ENCODE data around the gene CYTH1.

CYTH1 gene

DNA sequence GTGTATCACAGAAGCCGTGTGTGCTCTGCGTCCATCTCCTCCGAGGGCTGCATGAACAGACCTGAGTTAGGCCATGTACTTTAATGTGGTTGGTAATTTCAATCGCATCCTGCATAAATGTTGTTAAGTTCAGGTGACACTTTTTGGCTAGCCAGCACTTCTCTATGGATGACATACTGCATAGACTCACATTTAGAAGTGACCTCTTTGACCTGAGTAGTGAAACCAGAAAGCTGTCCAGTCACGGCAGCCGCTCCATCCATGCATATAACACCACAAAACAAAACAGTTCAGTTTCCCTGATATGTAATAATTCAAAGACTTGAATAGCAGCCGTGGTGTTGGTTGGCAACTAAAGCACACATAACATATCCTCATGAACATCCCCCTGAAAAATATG lies 94.1 kb downstream of the CYTH1 start:
- Histone ChIP-seq H3K9me3 (ENCODE audit: control insufficient read depth, low read depth, low read length) (no peaks in the 10 kb centered on the region), H3K27me3 (ENCODE audit: control insufficient read depth, insufficient read depth, low read length) (no peaks in the 10 kb centered on the region), H3K4me3 (ENCODE audit: low read length) (no peak overlapping the region), H3K36me3 (ENCODE audit: control insufficient read depth, low read depth, low read length) (peaks cover 3% of the 10 kb centered on the region), H3K9ac (ENCODE audit: low read length) (no peak overlapping the region), H3K27ac (ENCODE audit: low read length) (no peak overlapping the region), H3K4me1 (ENCODE audit: control insufficient read depth, low read depth, low read length) (peaks cover 5% of the 10 kb centered on the region)

GRCh38 chr17:78687125-78687524 lies 94.9 kb downstream of the CYTH1 start:
- H3K9me3 ChIP-seq (ENCODE audit: control insufficient read depth, low read depth, low read length): no peaks in the 10 kb centered on the region
- peaks cover 5% of the 10 kb centered on the region for H3K4me1 ChIP-seq (ENCODE audit: control insufficient read depth, low read depth, low read length)
- H3K36me3 ChIP-seq (ENCODE audit: control insufficient read depth, low read depth, low read length): peaks cover 3% of the 10 kb centered on the region
- H3K27ac ChIP-seq (ENCODE audit: low read length): no peak overlapping the region
- no peak overlapping the region for H3K9ac ChIP-seq (ENCODE audit: low read length)
- no peak overlapping the region for H3K4me3 ChIP-seq (ENCODE audit: low read length)
- no peaks in the 10 kb centered on the region for H3K27me3 ChIP-seq (ENCODE audit: control insufficient read depth, insufficient read depth, low read length)

DNA sequence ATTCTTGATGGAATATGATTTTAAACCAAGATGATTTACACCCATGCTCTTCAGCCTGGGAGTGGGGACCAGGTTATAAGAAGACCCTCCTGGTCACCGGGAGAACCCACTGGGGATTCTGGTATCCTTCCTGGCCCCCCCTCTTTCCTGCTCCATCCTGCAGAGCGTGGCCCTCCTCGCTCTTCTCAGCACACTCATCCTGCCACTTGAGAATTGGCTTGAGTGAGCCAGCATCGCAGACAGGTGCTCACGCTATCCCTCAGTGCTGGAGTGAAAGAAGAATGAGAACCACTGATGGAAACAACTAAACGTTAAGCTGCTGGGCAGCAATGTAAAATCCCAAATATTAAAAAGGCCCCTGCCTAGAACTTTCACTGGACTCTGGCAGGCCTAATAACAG lies 98.0 kb downstream of the CYTH1 start:
- peaks cover 5% of the 10 kb centered on the region for H3K4me1 ChIP-seq (ENCODE audit: control insufficient read depth, low read depth, low read length)
- no peaks in the 10 kb centered on the region for H3K27me3 ChIP-seq (ENCODE audit: control insufficient read depth, insufficient read depth, low read length)
- H3K36me3 ChIP-seq (ENCODE audit: control insufficient read depth, low read depth, low read length): peaks cover 3% of the 10 kb centered on the region
- H3K4me3 ChIP-seq (ENCODE audit: low read length): no peak overlapping the region
- no peak overlapping the region for H3K27ac ChIP-seq (ENCODE audit: low read length)
- H3K9ac ChIP-seq (ENCODE audit: low read length): no peak overlapping the region
- H3K9me3 ChIP-seq (ENCODE audit: control insufficient read depth, low read depth, low read length): no peaks in the 10 kb centered on the region

DNA sequence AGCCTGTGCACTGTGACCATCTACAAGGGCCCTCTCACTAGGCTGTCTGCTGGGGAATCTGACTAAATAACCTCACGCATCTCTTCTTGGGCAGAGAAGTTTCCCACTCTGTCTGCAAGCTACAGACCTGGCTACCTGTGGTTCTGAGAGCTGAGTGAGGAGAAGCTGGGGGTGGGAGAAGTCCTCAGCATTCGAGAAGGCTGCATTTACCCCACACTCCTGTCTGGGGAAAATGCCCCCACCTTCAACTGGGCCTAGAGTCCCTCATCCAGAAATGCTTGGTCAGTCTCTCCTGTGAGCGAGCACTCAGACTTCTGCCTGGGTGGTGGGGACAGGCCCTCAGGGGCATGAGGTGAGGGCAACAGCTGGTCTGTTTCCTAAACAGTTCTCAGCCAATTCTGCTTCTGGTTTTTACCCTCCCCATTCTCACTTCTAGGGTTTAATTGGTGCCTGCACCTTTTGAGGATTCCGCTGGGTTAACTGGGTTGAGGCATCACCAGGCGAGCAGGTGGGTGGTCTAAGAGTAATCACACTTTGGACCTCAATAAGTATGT lies 98.6 kb downstream of the CYTH1 start:
- H3K36me3 ChIP-seq (ENCODE audit: control insufficient read depth, low read depth, low read length): peaks cover 3% of the 10 kb centered on the region
- H3K4me3 ChIP-seq (ENCODE audit: low read length): no peak overlapping the region
- H3K4me1 ChIP-seq (ENCODE audit: control insufficient read depth, low read depth, low read length): peaks cover 5% of the 10 kb centered on the region
- no peak overlapping the region for H3K27ac ChIP-seq (ENCODE audit: low read length)
- H3K27me3 ChIP-seq (ENCODE audit: control insufficient read depth, insufficient read depth, low read length): no peaks in the 10 kb centered on the region
- no peaks in the 10 kb centered on the region for H3K9me3 ChIP-seq (ENCODE audit: control insufficient read depth, low read depth, low read length)
- H3K9ac ChIP-seq (ENCODE audit: low read length): no peak overlapping the region

DNA sequence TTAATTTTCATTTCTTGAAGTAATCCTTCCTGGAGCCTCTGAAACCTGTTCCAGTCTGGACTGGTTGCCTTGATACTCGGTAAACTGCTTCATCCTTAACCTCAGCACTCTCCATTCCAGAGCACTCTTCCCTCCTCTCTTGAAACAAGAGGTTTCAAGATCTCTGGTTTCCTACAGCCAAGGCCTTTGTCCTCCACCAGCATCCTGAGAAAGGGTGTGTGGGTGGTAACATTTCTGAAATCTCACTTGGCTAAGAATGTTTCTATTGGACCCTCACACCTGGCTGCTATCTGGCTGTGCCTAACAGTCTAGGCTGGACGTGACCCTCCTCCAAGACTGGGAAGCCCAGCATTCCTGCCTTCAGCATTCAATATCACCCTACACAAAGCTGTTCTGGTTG lies 99.7 kb downstream of the CYTH1 start:
- Histone ChIP-seq H3K4me3 (ENCODE audit: low read length) (no peak overlapping the region), H3K36me3 (ENCODE audit: control insufficient read depth, low read depth, low read length) (no peaks in the 10 kb centered on the region), H3K27me3 (ENCODE audit: control insufficient read depth, insufficient read depth, low read length) (no peaks in the 10 kb centered on the region), H3K27ac (ENCODE audit: low read length) (no peak overlapping the region), H3K9me3 (ENCODE audit: control insufficient read depth, low read depth, low read length) (no peaks in the 10 kb centered on the region), H3K9ac (ENCODE audit: low read length) (no peak overlapping the region), H3K4me1 (ENCODE audit: control insufficient read depth, low read depth, low read length) (peaks cover 5% of the 10 kb centered on the region)

DNA sequence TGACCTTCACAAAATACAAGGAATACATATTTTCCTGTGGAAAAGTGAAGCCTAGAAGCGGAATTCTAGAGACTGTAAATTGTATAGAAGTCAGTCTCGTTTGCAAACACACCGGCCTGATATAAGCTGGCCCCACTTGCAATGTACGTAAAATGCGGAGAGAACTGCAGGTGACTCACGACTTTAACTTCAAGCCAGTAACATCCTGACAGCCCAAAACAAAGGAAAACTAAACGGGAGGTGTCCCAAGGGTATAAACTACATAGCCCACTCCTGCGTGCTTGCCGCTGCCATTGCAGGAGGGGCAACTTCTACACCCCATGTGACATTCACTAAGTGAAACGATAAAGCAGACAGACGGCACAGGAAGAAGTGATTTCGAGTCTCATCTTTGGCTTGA lies 101.6 kb downstream of the CYTH1 start:
- H3K9ac ChIP-seq (ENCODE audit: low read length): no peak overlapping the region
- no peak overlapping the region for H3K27ac ChIP-seq (ENCODE audit: low read length)
- H3K27me3 ChIP-seq (ENCODE audit: control insufficient read depth, insufficient read depth, low read length): no peaks in the 10 kb centered on the region
- H3K4me1 ChIP-seq (ENCODE audit: control insufficient read depth, low read depth, low read length): peaks cover 5% of the 10 kb centered on the region
- H3K36me3 ChIP-seq (ENCODE audit: control insufficient read depth, low read depth, low read length): no peaks in the 10 kb centered on the region
- H3K4me3 ChIP-seq (ENCODE audit: low read length): no peak overlapping the region
- H3K9me3 ChIP-seq (ENCODE audit: control insufficient read depth, low read depth, low read length): no peaks in the 10 kb centered on the region

DNA sequence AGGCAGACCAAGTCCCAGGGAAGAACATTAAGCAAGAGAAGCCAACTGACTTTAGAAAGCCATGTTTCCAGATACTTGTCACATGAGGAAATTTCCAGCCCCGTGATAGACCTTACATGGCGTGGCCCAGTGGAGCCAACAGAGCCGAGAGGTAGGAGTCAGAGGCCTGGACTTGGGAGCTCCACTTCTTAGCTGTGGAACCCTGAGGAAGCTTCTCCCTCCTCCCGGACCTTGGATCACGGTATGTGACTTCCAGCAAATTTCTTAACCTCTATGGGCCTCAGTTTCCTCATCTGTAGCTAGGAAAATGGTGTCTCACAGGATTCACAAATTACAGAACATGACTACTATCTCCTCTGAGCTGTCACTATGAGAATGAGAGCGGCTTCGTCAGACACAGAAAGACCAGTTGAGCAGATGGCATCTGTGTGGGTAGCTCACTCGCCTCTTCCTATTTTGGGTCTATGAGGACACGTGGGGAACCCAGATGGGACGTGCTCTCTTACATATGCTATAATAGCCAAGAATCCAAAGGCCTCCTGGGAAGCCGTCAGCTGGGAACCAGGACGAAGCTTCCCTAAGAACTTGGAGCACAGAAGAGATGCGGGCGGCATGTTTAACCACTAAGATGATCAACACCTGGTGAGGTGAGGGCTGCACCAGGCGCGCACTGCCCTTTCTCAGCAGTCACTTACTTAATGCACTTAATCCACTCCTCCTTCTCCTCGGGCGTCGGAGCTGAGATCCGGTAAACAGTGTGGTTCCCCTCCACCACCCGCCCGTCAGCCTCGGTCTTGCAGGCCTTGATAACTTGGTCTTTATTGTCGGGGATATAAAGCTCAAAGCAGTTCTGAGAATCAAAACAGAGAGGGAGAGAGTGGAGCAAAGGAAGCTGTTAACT lies 102.3 kb downstream of the CYTH1 start:
- Histone ChIP-seq H3K27me3 (ENCODE audit: control insufficient read depth, insufficient read depth, low read length) (no peaks in the 10 kb centered on the region), H3K9ac (ENCODE audit: low read length) (no peak overlapping the region), H3K4me3 (ENCODE audit: low read length) (no peak overlapping the region), H3K36me3 (ENCODE audit: control insufficient read depth, low read depth, low read length) (no peaks in the 10 kb centered on the region), H3K9me3 (ENCODE audit: control insufficient read depth, low read depth, low read length) (no peaks in the 10 kb centered on the region), H3K27ac (ENCODE audit: low read length) (no peak overlapping the region), H3K4me1 (ENCODE audit: control insufficient read depth, low read depth, low read length) (peaks cover 8% of the 10 kb centered on the region)

DNA sequence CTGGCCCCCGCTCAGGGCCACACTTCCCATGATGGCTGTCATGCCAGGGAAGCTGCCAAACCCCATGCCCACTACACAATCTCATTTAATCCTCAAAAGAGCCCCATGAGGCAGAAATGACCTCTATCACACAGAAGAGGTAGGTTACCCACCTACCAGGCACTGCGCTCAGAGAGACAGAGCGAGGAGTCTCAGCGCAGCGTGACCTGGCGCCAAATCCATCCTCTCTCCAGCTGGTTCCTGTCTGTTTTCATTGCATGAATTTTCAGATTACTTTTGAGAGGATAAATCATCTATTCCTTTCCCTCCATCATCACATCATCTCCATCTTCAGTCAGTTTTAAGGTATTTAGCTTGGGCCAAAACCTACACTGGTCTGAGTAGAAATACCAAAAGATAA lies 103.4 kb downstream of the CYTH1 start:
- H3K27me3 ChIP-seq (ENCODE audit: control insufficient read depth, insufficient read depth, low read length): no peaks in the 10 kb centered on the region
- no peaks in the 10 kb centered on the region for H3K9me3 ChIP-seq (ENCODE audit: control insufficient read depth, low read depth, low read length)
- H3K9ac ChIP-seq (ENCODE audit: low read length): no peak overlapping the region
- no peak overlapping the region for H3K27ac ChIP-seq (ENCODE audit: low read length)
- H3K36me3 ChIP-seq (ENCODE audit: control insufficient read depth, low read depth, low read length): no peaks in the 10 kb centered on the region
- H3K4me1 ChIP-seq (ENCODE audit: control insufficient read depth, low read depth, low read length): peaks cover 8% of the 10 kb centered on the region
- H3K4me3 ChIP-seq (ENCODE audit: low read length): no peak overlapping the region

DNA sequence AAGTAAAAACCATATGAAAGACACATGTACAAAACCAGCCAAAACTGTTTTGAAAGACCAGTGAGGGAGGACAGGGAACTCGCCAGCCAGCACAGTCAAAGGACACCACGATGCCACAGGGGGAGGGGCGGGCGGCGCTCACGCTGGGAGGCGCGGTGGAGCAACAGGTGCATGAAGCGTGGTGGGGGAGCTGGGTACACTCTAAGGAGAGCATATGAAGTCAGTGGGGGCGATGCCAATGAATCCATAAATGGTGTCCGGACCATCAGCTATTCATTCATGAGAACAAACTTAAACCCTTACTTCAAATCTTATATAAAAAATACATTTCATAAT lies 103.9 kb downstream of the CYTH1 start:
- Histone ChIP-seq H3K27ac (ENCODE audit: low read length) (no peak overlapping the region), H3K9me3 (ENCODE audit: control insufficient read depth, low read depth, low read length) (no peaks in the 10 kb centered on the region), H3K4me3 (ENCODE audit: low read length) (no peak overlapping the region), H3K4me1 (ENCODE audit: control insufficient read depth, low read depth, low read length) (peaks cover 4% of the 10 kb centered on the region), H3K9ac (ENCODE audit: low read length) (no peak overlapping the region), H3K36me3 (ENCODE audit: control insufficient read depth, low read depth, low read length) (no peaks in the 10 kb centered on the region), H3K27me3 (ENCODE audit: control insufficient read depth, insufficient read depth, low read length) (no peaks in the 10 kb centered on the region)

GRCh38 chr17:78677303-78678221 lies 104.5 kb downstream of the CYTH1 start:
- Histone ChIP-seq H3K9ac (ENCODE audit: low read length) (no peak overlapping the region), H3K4me1 (ENCODE audit: control insufficient read depth, low read depth, low read length) (peaks cover 3% of the 10 kb centered on the region), H3K4me3 (ENCODE audit: low read length) (no peak overlapping the region), H3K27me3 (ENCODE audit: control insufficient read depth, insufficient read depth, low read length) (no peaks in the 10 kb centered on the region), H3K36me3 (ENCODE audit: control insufficient read depth, low read depth, low read length) (no peaks in the 10 kb centered on the region), H3K27ac (ENCODE audit: low read length) (no peak overlapping the region), H3K9me3 (ENCODE audit: control insufficient read depth, low read depth, low read length) (no peaks in the 10 kb centered on the region)

DNA sequence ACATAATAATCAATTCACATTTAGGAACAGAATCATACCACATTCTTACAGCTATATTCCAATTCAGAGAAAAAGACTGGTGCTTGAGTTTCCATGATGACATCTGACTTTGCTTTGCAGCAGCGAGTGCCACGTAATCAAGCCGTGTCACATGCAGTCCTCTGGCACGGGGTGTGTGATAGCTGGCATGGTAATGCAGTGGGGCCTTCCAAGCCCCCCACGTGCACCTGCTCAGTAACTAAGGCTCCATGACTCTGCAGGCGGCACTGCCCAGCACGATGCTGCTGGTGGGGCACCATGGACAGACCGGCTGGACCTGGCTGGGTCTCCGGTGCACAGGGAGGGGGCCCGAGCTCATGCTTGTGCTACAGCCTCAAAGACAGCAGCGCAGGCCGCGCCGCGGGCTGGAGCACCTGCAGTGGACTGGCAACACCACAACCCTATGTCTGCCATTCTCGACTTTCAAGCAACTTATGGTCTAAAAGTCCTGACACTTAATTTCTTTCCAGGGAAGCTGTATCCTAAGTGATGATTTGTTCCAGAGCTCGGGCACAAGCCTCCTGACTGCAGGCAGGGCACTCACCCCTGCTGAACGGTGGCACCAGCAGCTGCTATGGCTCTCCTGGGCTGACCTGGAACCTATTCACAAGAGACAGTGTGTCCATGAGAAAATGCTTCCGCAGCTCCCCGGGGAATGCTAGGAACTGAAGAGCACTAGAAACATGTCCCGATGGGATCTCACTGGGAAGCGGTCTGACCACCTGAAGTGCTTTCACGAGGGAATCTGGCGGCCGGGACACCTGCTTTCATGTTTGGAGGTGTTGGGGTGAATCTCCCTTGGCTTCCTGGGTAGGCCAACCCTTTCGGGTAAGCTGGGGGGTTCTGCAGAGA lies 105.4 kb downstream of the CYTH1 start:
- Histone ChIP-seq H3K9me3 (ENCODE audit: control insufficient read depth, low read depth, low read length) (no peaks in the 10 kb centered on the region), H3K4me1 (ENCODE audit: control insufficient read depth, low read depth, low read length) (peaks cover 3% of the 10 kb centered on the region), H3K27me3 (ENCODE audit: control insufficient read depth, insufficient read depth, low read length) (no peaks in the 10 kb centered on the region), H3K9ac (ENCODE audit: low read length) (no peak overlapping the region), H3K27ac (ENCODE audit: low read length) (no peak overlapping the region), H3K4me3 (ENCODE audit: low read length) (no peak overlapping the region), H3K36me3 (ENCODE audit: control insufficient read depth, low read depth, low read length) (no peaks in the 10 kb centered on the region)
